NT2/D1 (cell line): Measurements from ENCODE around the gene STIM2.

Experiments used
- DNase-seq: peaks from one replicate; pipeline ENCODE4 v3.0.0-alpha.2; 2011; ENCODE audit warnings: low read depth, low spot score
- H3K27me3 ChIP-seq: 2 replicates; pipeline ENCODE4 v1.6.0; 2011; ENCODE audit warnings: mild to moderate bottlenecking; ENCODE audit not compliant: insufficient read length, insufficient read depth
- H3K36me3 ChIP-seq: 2 replicates; pipeline ENCODE4 v1.6.1; 2011; ENCODE audit warnings: mild to moderate bottlenecking, low read length, mixed read lengths; ENCODE audit not compliant: insufficient read depth, insufficient read length
- H3K4me1 ChIP-seq: 2 replicates; pipeline ENCODE4 v1.5.1; 2011; ENCODE audit not compliant: insufficient read depth, insufficient read length
- H3K4me3 ChIP-seq: 2 replicates; pipeline ENCODE4 v1.5.1; 2011; ENCODE audit warnings: low read depth; ENCODE audit not compliant: insufficient read length
- H3K9ac ChIP-seq: 2 replicates; pipeline ENCODE4 v1.6.0; 2011; ENCODE audit warnings: low read depth; ENCODE audit not compliant: insufficient read length
- H3K9me3 ChIP-seq: 2 replicates; pipeline ENCODE4 v1.5.1; 2011; ENCODE audit warnings: mild to moderate bottlenecking, low read length; ENCODE audit not compliant: insufficient read depth
- SUZ12 ChIP-seq: IDR thresholded peaks from 2 replicates; pipeline ENCODE4 v1.6.1; 2011; ENCODE audit not compliant: insufficient read length, insufficient read depth; ENCODE audit errors: extremely low read depth
- YY1 ChIP-seq: IDR thresholded peaks from 2 replicates; pipeline ENCODE4 v1.6.1; 2011; ENCODE audit not compliant: insufficient read length, insufficient read depth
- ZNF274 ChIP-seq: IDR thresholded peaks from 2 replicates; pipeline ENCODE4 v1.6.1; 2011; ENCODE audit warnings: mild to moderate bottlenecking, low read depth, low read length

Gene STIM2

DNA sequence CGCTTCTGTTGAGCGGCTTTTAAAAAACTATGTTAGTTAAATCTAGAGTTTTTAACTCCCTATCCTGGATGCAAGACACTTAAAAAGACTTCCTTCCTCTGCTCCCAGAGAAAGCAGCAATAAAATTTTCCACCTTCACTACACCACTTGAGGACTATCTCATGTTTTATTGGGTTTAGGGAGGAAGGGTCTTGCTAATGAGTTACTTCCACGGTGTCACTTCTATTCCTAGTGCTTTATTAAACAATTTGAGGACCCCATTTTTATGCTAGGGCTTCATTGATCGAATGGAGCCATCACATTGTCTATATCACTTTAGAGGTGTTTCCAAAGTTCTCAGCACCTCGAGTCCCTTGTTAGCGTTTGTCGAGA lies 3.7 kb upstream of the STIM2 start:
- H3K36me3 ChIP-seq: no peaks in the 10 kb centered on the region
- H3K9me3 ChIP-seq: no peaks in the 10 kb centered on the region
- no peak for DNase-seq
- H3K4me3 ChIP-seq: peak overlapping the region; percentile 86
- peak overlapping the region; percentile 77 for H3K9ac ChIP-seq
- TF ChIP-seq YY1 (no peak), ZNF274 (no peak), SUZ12 (no peak)
- no peaks in the 10 kb centered on the region for H3K4me1 ChIP-seq
- H3K27me3 ChIP-seq: peaks cover 9% of the 10 kb centered on the region

DNA sequence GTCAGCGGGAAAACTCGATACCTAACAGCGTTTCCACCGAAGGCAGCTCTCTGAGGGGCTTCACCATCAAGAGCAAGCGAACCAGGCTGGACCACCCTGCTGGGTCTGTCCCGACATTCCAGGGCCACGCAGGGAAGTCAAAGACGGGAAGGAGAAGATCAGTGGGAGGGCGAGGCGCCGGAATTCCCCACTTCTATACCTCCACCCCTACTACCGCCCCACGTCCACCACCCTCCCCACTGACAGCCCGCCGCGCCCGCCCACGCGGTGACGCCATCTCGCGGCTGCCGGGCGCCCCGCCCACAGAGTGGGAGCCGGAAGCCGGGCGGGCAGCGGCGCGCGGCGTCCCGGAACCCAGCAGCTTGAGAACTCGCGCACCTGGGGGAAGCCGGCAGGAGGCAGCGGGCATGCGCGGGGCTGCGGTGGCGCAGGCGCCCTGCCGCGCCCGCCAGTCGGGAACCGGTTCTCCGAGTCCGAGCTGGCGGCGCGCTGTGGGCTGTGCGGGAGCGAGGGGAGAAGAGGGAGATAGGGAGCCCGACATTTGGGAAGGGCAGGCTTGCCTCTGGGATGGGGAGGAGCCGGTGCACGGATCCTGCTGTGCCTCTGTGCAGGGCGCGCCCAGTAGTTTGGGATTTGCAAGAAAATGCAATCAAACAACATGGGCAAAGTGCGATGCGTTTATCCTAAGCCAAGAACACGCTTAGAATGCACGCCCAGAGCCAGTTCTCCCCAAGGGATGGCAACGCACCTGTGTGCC lies 3.2 kb upstream of the STIM2 start:
- Histone ChIP-seq H3K4me1 (no peaks in the 10 kb centered on the region), H3K4me3 (peak overlapping the region; percentile 86), H3K9ac (peak overlapping the region; percentile 95), H3K27me3 (peaks cover 9% of the 10 kb centered on the region), H3K36me3 (no peaks in the 10 kb centered on the region), H3K9me3 (no peaks in the 10 kb centered on the region)
- DNase-seq: no peak
- TF ChIP-seq SUZ12: no peak
- TF ChIP-seq YY1: no peak
- TF ChIP-seq ZNF274: no peak

DNA sequence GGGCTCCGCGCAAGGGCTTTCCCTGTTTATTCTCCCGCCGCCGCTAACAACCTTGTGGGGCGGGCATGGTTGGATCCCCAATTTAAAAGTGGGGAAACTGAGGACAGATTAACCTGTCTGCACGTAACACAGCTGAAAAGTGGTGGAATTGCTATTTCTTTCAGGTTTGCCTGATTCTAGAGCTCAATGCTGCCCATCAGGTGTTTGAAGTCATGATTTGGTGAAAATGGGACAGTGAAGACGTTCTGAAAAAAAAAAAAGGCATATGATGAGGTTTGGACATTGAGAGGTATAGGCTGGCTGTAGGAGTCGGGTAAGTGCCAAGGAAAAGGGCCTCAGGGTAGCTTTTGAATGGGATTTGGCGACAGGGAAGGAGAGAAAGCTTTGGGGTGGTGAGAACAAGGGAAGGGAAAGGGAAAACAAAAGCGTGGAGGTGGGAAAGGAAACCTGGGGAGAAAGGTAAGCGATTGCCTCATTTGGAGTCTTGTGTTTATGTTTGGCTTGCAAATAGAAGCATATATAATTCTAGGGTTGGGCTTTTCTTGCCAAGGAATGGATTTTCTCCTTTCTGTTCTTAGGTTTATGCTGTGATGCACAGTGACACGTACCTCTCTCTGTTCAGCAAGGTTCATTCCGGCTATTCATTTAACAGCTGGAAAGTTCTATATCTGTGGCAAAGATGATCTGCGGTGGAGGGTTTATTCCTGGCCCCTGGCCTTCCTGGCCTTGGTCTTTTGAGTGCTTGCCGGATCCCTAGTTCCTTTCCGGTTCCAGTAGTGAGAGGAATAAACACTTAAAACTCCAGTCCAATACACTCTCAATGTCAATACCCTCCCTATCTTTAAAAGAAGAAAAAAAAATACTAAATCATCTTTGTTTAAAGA lies 2.4 kb upstream of the STIM2 start:
- peaks cover 9% of the 10 kb centered on the region for H3K27me3 ChIP-seq
- no peaks in the 10 kb centered on the region for H3K9me3 ChIP-seq
- H3K36me3 ChIP-seq: no peaks in the 10 kb centered on the region
- H3K4me3 ChIP-seq: peak overlapping the region; percentile 86
- TF ChIP-seq YY1: no peak
- no peak for TF ChIP-seq SUZ12
- TF ChIP-seq ZNF274: no peak
- no peaks in the 10 kb centered on the region for H3K4me1 ChIP-seq
- peak overlapping the region; percentile 95 for H3K9ac ChIP-seq
- no peak for DNase-seq

DNA sequence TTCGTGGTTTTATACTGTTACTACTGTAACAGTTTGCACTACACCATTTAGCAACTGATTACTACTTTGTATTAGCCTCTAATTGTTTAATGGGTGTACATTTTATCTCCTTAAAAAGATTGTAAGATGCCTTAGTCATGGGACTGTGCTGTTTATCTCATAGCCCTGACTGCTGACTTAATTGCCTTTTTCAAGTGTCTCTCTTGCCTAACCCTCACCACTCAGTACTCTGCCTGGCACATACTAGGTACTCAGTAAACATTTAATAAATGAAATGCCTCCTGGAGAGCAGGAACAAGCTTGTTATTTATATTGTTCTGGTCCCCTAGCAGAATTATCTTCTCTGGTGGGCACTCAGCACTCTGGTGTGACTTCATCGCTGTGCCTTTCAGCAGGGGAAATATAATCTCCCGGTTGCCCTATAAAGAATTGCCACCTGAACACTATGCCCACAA lies 1.7 kb upstream of the STIM2 start:
- H3K36me3 ChIP-seq: no peaks in the 10 kb centered on the region
- DNase-seq: no peak
- no peak for TF ChIP-seq ZNF274
- TF ChIP-seq YY1: no peak
- TF ChIP-seq SUZ12: no peak
- no peak overlapping the region for H3K9ac ChIP-seq
- no peaks in the 10 kb centered on the region for H3K9me3 ChIP-seq
- peaks cover 9% of the 10 kb centered on the region for H3K27me3 ChIP-seq
- H3K4me1 ChIP-seq: no peaks in the 10 kb centered on the region
- no peak overlapping the region for H3K4me3 ChIP-seq

DNA sequence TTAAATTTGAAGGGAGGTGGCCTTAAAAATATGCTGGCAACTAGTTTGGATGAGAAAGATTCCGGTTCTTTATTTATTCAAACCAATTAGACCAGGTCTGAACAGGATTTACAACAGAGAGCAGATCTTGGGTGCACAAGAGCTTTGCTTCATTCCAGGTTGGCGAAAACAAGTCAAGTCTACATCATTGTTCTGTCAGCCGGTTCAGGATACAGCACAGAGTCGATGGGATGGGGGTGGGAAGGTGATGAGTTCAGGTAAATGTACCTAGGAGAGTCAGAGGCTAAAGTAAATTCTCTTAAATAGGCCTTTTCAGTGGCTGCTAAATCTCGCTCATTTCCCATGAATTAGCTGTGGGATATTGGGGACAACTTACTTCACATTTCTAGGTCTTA lies 882 bp upstream of the STIM2 start:
- DNase-seq: no peak
- Histone ChIP-seq H3K27me3 (peaks cover 9% of the 10 kb centered on the region), H3K36me3 (no peaks in the 10 kb centered on the region), H3K9me3 (no peaks in the 10 kb centered on the region), H3K4me3 (peak overlapping the region; percentile 76), H3K9ac (peak overlapping the region; percentile 86), H3K4me1 (no peaks in the 10 kb centered on the region)
- no peak for TF ChIP-seq SUZ12
- no peak for TF ChIP-seq YY1
- TF ChIP-seq ZNF274: no peak

DNA sequence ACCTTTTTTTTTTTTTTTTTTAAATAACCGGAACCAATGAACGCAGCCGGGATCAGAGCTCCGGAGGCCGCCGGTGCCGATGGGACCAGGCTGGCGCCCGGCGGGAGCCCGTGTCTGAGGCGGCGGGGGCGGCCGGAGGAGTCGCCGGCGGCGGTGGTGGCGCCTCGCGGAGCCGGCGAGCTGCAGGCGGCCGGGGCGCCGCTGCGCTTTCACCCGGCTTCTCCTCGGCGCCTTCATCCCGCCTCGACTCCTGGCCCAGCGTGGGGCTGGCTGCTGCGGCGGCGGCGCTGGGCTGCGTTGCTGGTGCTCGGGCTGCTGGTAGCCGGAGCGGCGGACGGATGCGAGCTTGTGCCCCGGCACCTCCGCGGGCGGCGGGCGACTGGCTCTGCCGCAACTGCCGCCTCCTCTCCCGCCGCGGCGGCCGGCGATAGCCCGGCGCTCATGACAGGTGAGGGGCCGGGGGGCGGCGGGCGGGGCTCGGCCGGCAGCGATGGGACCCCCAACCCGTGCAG lies 337 bp downstream of the STIM2 start:
- H3K9me3 ChIP-seq: no peaks in the 10 kb centered on the region
- TF ChIP-seq SUZ12 (no peak), ZNF274 (no peak), YY1 (no peak)
- no peaks in the 10 kb centered on the region for H3K36me3 ChIP-seq
- H3K4me1 ChIP-seq: no peaks in the 10 kb centered on the region
- peaks cover 9% of the 10 kb centered on the region for H3K27me3 ChIP-seq
- no peak for DNase-seq
- peak overlapping the region; percentile 58 for H3K4me3 ChIP-seq
- H3K9ac ChIP-seq: peak overlapping the region; percentile 86

DNA sequence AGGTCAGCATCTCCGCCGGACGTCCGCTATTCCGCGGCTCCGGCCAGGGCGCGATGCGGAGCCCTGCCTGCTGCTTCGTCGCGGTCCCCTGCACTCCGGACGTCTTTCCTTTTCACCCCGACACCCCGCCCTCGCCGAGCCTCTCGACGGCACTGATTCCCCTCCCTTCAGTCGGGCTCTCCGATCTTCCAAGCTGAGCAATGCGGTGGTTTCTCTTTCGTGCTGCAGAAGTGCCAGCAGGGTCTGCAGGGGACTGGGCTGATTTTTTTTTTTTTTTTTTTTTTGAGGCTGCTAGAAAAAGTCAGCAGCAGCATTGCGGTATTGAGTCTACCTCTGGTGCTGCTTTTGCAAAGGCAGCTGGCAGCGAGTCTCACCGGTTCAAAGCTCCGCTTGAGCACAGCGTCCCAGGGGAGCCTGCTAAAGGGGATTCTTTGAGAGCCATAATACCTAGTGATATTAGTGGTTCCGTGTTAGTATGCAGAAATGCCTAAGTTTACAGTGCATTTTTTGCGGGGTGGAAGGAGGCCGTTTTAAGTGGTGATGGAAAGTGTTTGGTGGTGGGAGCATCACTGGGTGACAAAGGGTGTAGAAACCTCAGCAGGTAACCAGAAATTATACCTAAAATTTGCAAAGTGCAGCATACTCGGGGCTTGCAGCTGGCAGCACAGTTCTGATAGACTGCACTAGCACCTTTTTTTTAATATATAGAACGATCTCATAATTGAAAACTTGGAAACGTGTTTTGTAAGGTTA lies 969 bp downstream of the STIM2 start:
- H3K4me3 ChIP-seq: peak overlapping the region; percentile 58
- no peaks in the 10 kb centered on the region for H3K4me1 ChIP-seq
- H3K27me3 ChIP-seq: peaks cover 7% of the 10 kb centered on the region
- H3K9ac ChIP-seq: peak overlapping the region; percentile 86
- no peaks in the 10 kb centered on the region for H3K9me3 ChIP-seq
- peak; percentile 54 for DNase-seq
- TF ChIP-seq YY1: no peak
- TF ChIP-seq SUZ12: no peak
- no peak for TF ChIP-seq ZNF274
- no peaks in the 10 kb centered on the region for H3K36me3 ChIP-seq
